Heart left ventricle (tissue), 13 donors: ENCODE measurements around the gene ADH4.

Experiments
- CTCF ChIP-seq, 12 donors: fragments of 200-600 bp; sonication (generic) in 4 of 12; IDR thresholded peaks; one replicate each; pipeline versions ENCODE4 v1.5.0 to v1.8.0; 2018 to 2022; ENCODE audit warnings: antibody characterized with exemption in 12 of 12, mild to moderate bottlenecking in 5 of 12
- POLR2A ChIP-seq, 2 donors: fragments of 450-650 bp; IDR thresholded peaks; one replicate each; pipeline ENCODE4 v1.6.1; 2017; ENCODE audit warnings: antibody characterized with exemption in 2 of 2, mild to moderate bottlenecking in 2 of 2, moderate library complexity in 2 of 2
- donor health status: ischemic (EF 13 %, LVEDD 7.1; RV severe dilation, severe dysfunction).
- donor health status: DM: no; HTN: yes; CAD: no.
- donor health status: DM: no; HTN: no; CAD: no.
- donor health status: ischemic (EF 25% LVEDD 6.9; RV normal size, moderate dysfunction).
- donor health status: ischemic (EF 25% LVEDD 5.7; RV mildly dilated, moderate dysfunction).
- donor health status: ischemic (EF 35%, LVEDD 5.7; RV mildly dilated, moderate dysfunction).
- donor health status: nonischemic (EF 11% LVEDD 7.7; RV severe dilation, severe dysfunction).
- donor health status: DM: yes; HTN: yes; CAD: no.
- donor health status: PGD.
- donor health status: ischemic (EF 29% LVEDD 5.4; RV normal size, mild dysfunction).
- donor health status: nonischemic (EF 23%, LVEDD 6.1; RV moderate dilation, normal function).

GRCh38 chr4:99186029-99186428, 41.9 kb upstream of the ADH4 start:
- TF ChIP-seq CTCF (IDR thresholded peaks at IDR 0.05) (no peak), POLR2A (IDR thresholded peaks at IDR 0.05) (no peak)
